DOHH2 (cell line): ENCODE measurements around the gene ROBO2.

Source experiments
- H3F3A ChIP-seq: fragments of 200-600 bp; sonication (generic), shearing (Covaris generic); 2 replicates; pipeline ENCODE4 v1.6.0; 2016; ENCODE audit warnings: antibody characterized with exemption, mild to moderate bottlenecking; ENCODE audit not compliant: control insufficient read depth, insufficient read depth
- H3K27ac ChIP-seq: fragments of 200-600 bp; sonication (generic); 2 replicates; pipeline ENCODE4 v1.5.1; 2014; ENCODE audit warnings: low read depth, mild to moderate bottlenecking, low read length, moderate library complexity
- H3K27me3 ChIP-seq: fragments of 200-600 bp; sonication (generic); 2 replicates; pipeline ENCODE4 v1.6.1; 2014; ENCODE audit warnings: mild to moderate bottlenecking, low read length, mixed read lengths; ENCODE audit not compliant: control insufficient read depth
- H3K36me3 ChIP-seq: fragments of 200-600 bp; sonication (generic); 2 replicates; pipeline ENCODE4 v1.6.1; 2014; ENCODE audit warnings: mild to moderate bottlenecking, low read length, moderate library complexity, mixed read lengths; ENCODE audit not compliant: control insufficient read depth
- H3K4me1 ChIP-seq: fragments of 200-600 bp; sonication (generic); 2 replicates; pipeline ENCODE4 v1.6.1; 2014; ENCODE audit warnings: mild to moderate bottlenecking, low read length, mixed read lengths; ENCODE audit not compliant: control insufficient read depth
- H3K4me2 ChIP-seq: fragments of 200-600 bp; sonication (generic); 2 replicates; pipeline ENCODE4 v1.6.0; 2014; ENCODE audit warnings: mild to moderate bottlenecking, low read length, moderate library complexity
- H3K4me3 ChIP-seq: fragments of 200-600 bp; sonication (generic); 2 replicates; pipeline ENCODE4 v1.5.1; 2014; ENCODE audit warnings: mild to moderate bottlenecking, low read length, mixed read lengths
- H3K79me2 ChIP-seq: fragments of 200-600 bp; sonication (generic); 2 replicates; pipeline ENCODE4 v1.6.1; 2014; ENCODE audit warnings: mild to moderate bottlenecking, low read length, mixed read lengths; ENCODE audit not compliant: control insufficient read depth
- H3K9me2 ChIP-seq: fragments of 200-600 bp; sonication (generic); replicated peaks from 2 replicates; pipeline ENCODE4 v1.6.1; 2014; ENCODE audit warnings: mild to moderate bottlenecking, low read length, mixed read lengths; ENCODE audit not compliant: control insufficient read depth
- H3K9me3 ChIP-seq: fragments of 200-600 bp; sonication (generic); 2 replicates; pipeline ENCODE4 v1.6.1; 2014; ENCODE audit warnings: antibody characterized with exemption, low read length, mixed read lengths; ENCODE audit not compliant: control insufficient read depth, insufficient read depth
- H4K20me1 ChIP-seq: fragments of 200-600 bp; sonication (generic); 2 replicates; pipeline ENCODE4 v1.6.0; 2014; ENCODE audit warnings: low read depth, mild to moderate bottlenecking, antibody characterized with exemption, low read length, moderate library complexity; ENCODE audit not compliant: control insufficient read depth, insufficient read depth
- CTCF ChIP-seq: fragments of 200-600 bp; sonication (generic); IDR thresholded peaks from one replicate; pipeline ENCODE4 v1.5.1; 2014; ENCODE audit warnings: antibody characterized with exemption, mild to moderate bottlenecking, low read depth, low read length; ENCODE audit not compliant: poor library complexity, severe bottlenecking
- EZH2phosphoT487 ChIP-seq: fragments of 200-600 bp; sonication (generic); IDR thresholded peaks from 2 replicates; pipeline ENCODE4 v1.6.1; 2017; ENCODE audit warnings: borderline replicate concordance, mild to moderate bottlenecking, antibody characterized with exemption, low read length, moderate library complexity, mixed read lengths

ROBO2 gene

GRCh38 chr3:77618686-77619085 lies 578.8 kb downstream of the ROBO2 start:
- Histone ChIP-seq H4K20me1 (no peaks in the 10 kb centered on the region), H3K9me3 (no peaks in the 10 kb centered on the region), H3K27ac (no peak overlapping the region), H3K4me2 (no peak overlapping the region), H3K9me2 (no peaks in the 10 kb centered on the region), H3F3A (no peaks in the 10 kb centered on the region), H3K79me2 (no peaks in the 10 kb centered on the region), H3K4me3 (no peak overlapping the region), H3K27me3 (no peaks in the 10 kb centered on the region), H3K36me3 (no peaks in the 10 kb centered on the region), H3K4me1 (no peaks in the 10 kb centered on the region)
- TF ChIP-seq EZH2phosphoT487 (no peak), CTCF (no peak)

- Histone ChIP-seq H3K4me1 (no peaks in the 10 kb centered on the region), H3K27ac (no peak overlapping the region), H3K4me2 (no peak overlapping the region), H3K79me2 (no peaks in the 10 kb centered on the region), H3K27me3 (no peaks in the 10 kb centered on the region), H3K9me2 (no peaks in the 10 kb centered on the region), H3F3A (no peaks in the 10 kb centered on the region), H3K4me3 (no peak overlapping the region), H3K36me3 (no peaks in the 10 kb centered on the region), H4K20me1 (no peaks in the 10 kb centered on the region), H3K9me3 (no peaks in the 10 kb centered on the region)
- TF ChIP-seq EZH2phosphoT487 = no peak
- no peak for TF ChIP-seq CTCF
These were observed 580.1 kb downstream of the ROBO2 start for GRCh38 chr3:77620009-77620408.

- no peaks in the 10 kb centered on the region for H3K9me2 ChIP-seq
- H3K4me3 ChIP-seq = no peak overlapping the region
- no peaks in the 10 kb centered on the region for H3F3A ChIP-seq
- H3K79me2 ChIP-seq = no peaks in the 10 kb centered on the region
- no peaks in the 10 kb centered on the region for H3K9me3 ChIP-seq
- no peaks in the 10 kb centered on the region for H3K36me3 ChIP-seq
- no peaks in the 10 kb centered on the region for H3K4me1 ChIP-seq
- H3K4me2 ChIP-seq = no peak overlapping the region
- no peak for TF ChIP-seq EZH2phosphoT487
- TF ChIP-seq CTCF = no peak
- no peaks in the 10 kb centered on the region for H3K27me3 ChIP-seq
- H3K27ac ChIP-seq = no peak overlapping the region
- no peaks in the 10 kb centered on the region for H4K20me1 ChIP-seq
These were observed 583.6 kb downstream of the ROBO2 start for GRCh38 chr3:77623500-77623899.

- H3F3A ChIP-seq = no peaks in the 10 kb centered on the region
- H3K36me3 ChIP-seq = no peaks in the 10 kb centered on the region
- H3K9me2 ChIP-seq = no peaks in the 10 kb centered on the region
- H3K79me2 ChIP-seq = no peaks in the 10 kb centered on the region
- no peak for TF ChIP-seq EZH2phosphoT487
- H3K4me2 ChIP-seq = no peak overlapping the region
- H3K4me3 ChIP-seq = no peak overlapping the region
- no peaks in the 10 kb centered on the region for H3K9me3 ChIP-seq
- no peak overlapping the region for H3K27ac ChIP-seq
- H3K4me1 ChIP-seq = no peaks in the 10 kb centered on the region
- H4K20me1 ChIP-seq = no peaks in the 10 kb centered on the region
- no peaks in the 10 kb centered on the region for H3K27me3 ChIP-seq
These were observed 586.3 kb downstream of the ROBO2 start for GRCh38 chr3:77626157-77626556.
